Fibroblast of upper back skin (primary cell): ENCODE data around the gene PNP.
"Not testable (repeated sequence)": the region's sequence is repeated elsewhere in the genome, so short reads cannot be mapped to it uniquely, and the experiment has no call there.

Experiments used
- DNase-seq: peaks from one replicate; pipeline ENCODE4 v3.0.0-alpha.2; 2013

Gene PNP

DNA sequence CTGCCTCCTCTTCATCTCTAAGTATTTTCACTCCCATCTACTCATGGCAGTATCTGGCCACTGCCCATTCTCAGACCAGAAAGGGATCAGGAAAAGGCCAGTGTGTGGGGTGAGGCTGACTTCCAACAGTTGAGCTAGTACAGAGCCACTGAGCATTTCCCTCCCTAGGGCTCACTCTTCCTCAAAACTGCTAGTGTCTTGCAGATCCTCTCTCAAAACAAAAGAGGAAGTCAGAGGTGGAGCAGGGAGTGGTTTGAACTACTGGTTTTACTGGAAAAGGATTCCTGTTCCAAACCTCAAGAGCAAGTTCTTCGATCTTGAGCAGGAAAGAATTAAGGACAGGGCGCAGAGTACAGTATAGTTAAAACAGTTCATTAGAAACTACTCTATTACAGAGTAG, 24.4 kb downstream of the PNP start:
- no peak for DNase-seq

DNA sequence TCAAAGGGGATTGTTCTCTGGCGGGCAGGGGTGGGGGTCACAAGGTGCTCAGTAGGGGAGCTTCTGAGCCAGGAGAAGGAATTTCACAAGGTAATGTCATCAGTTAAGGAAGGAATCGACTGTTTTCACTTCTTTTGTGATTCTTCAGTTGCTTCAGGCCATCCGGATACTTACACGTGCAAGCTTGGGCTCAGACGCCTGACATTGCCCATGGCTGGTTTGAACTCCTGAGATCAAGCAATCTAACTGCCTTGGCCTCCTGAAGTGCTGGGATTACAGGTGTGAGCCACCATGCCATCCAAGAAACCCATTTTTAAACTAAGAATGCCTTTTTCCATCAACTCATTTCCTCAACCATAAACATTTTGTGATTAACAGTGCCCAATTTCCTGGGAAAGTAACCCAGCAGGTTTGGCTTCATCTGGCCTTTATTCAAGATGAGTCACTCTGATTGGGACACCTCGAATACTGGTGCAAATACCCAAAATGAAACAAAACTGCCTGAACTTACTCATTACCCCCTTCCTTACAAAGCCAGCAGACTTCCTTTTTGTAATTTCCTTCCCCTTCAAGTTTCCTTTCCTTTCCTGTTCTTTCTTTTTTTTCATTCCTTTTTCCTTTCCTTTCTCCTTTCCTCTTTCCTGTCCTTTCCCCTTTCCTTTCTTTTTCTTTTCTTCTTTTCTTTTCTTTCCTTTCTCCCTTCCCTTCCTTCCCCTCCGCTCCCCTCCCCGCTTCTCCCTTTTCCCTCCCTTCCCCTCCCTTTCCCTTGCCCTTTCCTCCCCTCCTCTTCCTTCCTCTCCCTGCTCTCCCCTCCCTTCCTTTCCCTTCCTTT, 25.9 kb downstream of the PNP start:
- DNase-seq, result peak; percentile 9

DNA sequence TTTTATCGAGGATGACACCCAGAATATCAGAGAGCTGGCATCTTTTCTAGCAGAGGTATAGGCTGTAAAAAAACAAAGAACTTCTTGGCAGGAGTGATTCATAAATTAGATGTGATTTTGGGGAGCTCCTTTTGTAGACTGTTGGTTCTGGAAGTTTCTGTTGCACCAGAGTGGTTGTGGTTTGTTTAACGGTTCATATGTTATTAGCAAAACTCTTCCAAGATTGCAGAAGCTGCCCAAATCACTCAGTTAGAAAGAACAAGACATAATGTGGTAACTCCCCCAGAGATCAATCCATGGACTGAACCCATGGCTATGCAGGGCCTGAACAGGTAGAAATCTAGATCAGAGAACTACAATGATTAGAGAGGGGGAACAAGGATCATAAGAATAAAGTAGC, 29.4 kb downstream of the PNP start:
- DNase-seq, result no peak

DNA sequence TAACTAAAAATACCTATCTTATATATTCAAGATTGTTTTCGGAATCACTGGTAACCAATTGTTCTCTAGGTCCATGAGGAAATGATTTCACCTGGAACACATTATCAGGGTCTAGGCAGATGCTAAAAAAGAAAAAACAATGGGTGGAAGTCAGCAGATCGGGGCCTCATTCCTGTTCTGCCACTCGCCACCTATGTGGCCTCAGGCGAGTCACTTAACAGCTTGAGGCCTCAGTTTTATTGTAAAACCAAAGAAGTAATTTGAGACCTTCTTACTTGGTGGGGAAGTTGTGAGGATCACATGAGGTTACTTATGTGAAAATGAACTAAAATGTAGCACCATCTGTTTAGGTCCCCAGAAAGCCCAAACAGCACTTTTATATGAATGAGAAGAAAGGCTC, 29.9 kb downstream of the PNP start:
- no peak for DNase-seq

DNA sequence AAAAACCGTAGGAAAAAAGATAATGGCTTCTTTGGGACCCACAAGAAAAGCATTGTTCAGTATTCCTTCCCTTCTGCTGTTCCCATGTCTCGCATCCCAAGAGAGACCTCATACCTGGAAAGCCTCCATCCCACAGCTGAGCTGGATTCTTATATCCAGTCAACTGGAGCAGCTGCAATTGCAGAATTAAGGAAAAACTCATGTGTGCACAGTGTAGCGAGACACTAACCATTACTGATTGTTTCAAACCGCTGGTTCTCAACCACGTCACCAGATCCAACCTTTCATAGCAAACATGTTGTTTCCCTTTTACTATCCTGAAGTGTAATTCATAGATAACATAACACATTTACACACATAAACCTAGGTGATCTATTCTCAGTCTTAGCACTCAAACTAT, 30.7 kb downstream of the PNP start:
- DNase-seq, result no peak

DNA sequence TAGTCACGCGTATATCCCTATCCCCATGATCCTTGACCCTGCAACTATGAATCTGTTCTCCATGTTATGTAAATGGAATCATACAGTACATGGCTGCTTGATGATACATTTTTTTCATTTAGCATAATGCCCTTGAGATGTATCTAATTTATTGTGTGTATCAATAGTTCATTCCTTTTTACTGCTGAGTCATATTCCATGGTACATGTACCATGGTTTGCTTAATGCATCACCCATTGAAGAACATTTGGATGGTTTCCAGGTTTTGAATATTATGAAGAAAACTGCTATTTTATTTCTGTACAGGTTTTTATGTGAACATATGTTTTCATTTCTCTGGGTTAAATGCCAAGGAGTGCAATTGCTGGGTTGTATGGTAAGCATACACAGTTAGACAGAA, 32.1 kb downstream of the PNP start:
- DNase-seq, result peak; percentile 14

DNA sequence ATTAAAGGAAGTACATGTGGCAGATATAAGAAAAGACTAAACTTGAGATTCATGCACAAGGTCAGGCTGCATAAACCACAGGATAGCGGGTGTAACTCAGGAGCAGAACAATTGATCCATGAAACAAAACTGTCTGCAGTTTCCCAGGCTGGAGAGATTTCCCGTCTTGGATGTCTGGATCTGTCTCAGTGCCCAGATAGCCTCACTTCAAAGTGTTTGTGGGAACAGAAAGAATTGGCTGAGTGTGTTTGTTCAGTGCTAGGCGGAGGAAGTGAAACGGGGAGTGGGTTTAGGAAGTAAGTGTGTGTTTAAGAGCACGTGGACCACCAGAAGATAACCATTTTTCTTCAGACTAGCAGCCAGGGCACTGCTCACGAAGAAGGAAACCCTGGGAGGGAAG, 34.7 kb downstream of the PNP start:
- no peak for DNase-seq

DNA sequence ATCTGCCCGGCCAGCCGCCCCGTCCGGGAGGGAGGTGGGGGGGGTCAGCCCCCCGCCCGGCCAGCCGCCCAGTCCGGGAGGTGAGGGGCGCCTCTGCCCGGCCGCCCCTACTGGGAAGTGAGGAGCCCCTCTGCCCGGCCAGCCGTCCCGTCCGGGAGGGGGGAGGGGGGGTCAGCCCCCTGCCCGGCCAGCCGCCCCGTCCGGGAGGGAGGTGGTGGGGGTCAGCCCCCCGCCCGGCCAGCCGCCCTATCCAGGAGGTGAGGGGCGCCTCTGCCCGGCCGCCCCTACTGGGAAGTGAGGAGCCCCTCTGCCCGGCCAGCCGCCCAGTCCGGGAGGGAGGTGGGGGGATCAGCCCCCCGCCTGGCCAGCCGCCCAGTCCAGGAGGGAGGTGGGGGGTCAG, 37.1 kb downstream of the PNP start:
- DNase-seq, result not testable (repeated sequence)

DNA sequence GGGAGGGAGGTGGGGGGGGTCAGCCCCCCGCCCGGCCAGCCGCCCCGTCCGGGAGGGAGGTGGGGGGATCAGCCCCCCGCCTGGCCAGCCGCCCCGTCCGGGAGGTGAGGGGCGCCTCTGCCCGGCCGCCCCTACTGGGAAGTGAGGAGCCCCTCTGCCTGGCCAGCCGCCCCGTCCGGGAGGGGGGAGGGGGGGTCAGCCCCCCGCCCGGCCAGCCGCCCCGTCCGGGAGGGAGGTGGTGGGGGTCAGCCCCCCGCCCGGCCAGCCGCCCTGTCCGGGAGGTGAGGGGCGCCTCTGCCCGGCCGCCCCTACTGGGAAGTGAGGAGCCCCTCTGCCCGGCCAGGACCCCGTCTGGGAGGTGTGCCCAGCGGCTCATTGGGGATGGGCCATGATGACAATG, 37.5 kb downstream of the PNP start:
- DNase-seq, result not testable (repeated sequence)

DNA sequence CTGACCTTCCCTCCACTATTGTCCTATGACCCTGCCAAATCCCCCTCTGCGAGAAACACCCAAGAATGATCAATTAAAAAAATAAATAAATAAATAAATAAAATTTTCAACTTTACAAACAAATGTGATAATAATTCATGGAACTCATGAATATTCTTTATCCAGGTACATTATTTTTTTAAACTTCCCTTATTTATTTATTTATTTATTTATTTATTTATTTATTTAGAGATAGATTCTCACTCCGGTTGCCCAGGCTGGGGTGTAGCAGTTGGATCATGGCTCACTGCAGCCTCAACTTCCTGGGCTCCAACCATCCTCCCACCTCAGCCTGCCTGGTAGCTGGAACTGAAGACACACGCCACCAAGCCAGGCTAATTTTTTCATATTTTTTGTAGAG, 38.3 kb downstream of the PNP start:
- not testable (repeated sequence) for DNase-seq

DNA sequence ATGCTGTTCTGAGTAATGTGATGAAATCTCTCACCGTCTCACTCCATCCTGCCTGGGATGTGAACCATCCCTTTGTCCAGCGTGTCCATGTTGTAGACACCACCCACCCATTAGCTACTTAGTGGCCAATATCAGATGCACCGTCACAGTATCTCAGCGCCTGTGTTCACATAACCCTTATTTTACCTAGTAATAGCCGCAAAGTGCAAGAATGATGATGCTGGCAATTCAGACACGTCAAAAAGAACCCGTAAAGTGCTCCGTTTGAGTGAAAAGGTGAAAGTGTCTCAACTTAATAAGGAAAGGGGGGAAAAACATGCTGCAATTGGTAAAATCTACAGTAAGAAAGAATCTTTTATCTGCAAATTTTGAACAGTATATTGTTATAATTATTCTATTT, 39.2 kb downstream of the PNP start:
- DNase-seq, result no peak

DNA sequence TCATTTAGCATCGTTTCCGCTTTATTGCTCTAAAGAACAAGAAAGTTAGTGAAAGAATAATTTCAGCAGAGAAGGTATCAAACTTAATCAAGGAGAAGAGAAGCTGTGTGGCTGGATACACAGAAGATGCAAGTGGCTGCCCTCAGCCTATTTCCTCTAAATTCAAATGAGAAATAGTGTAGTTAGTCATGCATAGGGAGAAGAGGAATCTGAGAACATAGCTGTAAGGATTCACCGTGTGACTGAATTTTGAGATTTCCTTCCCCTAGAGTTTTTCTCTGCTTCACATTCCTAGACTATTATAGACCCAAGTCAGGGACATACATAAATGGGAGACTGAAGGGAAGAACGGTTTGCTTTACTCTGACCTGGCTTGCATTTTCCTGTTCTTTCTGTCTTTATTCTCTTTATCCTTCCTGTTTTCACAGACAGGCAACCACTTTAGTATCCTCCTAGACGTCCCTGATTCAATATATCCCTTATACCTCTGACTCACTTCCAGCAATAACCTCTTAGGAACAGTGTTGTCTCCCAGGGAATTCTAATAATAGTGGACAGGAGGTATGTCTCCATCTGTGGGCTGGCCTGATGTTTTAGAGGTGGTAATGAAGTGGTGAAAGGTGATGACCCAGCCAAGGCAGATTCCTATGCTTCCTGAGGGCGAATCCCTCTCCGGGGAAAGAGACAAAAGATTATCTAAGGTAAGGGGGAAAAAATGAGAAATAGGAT, 43.1 kb downstream of the PNP start:
- DNase-seq, result no peak

DNA sequence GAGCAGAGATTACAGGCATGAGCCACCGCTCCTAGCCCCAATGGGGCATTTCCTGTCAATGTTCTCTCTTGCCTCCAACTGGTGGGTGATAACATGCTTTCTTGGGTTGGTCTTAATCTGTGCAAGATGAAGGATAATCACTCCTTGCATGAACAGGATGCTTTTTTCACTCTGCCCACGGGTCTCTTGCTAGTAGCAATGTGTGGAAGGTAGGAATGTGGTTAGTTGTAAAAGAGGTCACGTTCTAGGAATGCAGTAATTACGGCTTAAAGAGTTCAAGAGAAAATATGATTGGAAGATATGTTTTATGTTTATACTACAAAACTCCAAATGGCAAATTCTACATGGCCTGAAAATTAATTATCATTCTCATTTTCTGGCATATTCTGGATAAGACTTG, 46.6 kb downstream of the PNP start:
- DNase-seq, result no peak

DNA sequence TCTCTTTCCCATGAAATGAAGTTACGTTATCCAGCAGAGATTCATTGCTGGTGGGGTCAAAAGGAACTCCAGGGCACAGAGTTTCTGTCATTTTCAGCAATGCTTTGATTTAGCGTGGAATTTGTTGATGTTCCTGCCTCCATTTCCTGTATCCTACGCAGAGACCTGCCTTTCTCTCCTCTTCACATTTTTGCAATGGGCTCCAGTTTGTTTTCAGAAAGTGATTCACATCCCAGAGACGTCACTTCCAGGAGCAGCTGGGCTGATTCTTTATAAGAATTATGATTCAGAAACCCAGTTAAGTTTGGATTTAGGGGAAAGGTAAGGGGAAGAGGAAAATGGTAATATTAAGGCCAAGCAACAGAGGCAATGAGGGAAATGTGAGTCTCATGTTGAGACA, 47.7 kb downstream of the PNP start:
- DNase-seq, result peak; percentile 13

DNA sequence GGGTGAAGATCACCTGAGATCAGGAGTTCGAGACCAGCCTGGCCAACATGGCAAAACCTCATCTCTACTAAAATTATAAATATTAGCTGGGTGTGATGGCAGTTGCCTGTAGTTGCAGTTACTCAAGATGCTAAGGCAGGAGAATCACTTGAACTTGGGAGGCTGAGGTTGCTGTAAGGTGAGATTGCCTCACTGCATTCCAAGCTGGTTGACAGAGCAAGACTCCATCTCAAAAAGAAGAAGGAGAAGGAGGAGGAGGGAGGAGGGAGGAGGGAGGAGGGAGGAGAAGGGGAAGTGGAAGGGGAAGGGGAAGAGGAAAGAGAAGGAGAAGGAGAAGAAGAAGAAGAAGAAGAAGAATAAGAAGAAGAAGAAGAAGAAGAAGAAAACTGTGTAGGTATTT, 53.1 kb downstream of the PNP start:
- no peak for DNase-seq

DNA sequence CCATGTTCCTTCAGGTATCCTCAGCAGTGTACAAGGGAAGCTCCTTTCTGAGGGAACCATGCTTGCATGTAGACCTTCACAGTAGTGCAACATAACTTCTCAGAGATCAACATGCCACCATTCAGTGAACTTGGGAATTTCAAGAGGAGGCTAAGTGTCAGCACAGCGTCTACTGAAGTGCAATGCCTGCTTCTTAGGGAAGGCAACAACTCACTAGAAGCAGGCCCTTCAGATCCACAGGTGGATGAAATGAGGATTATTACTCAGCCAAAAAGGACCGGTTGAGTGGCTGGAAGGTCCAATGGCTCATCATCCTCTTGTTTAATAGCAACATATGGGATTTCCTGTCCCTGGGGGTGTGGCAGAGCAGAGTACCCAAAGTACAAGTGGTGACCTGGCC, 54.8 kb downstream of the PNP start:
- DNase-seq, result no peak
